Right cardiac atrium (tissue), 5 donors: ENCODE results near the gene DOK7. TPM values are rescaled to one million over a fixed set of nuclear protein-coding genes. Genes with fewer than 3 reads are reported as not detected.
"Not testable (repeated sequence)": the region's sequence is repeated elsewhere in the genome, so short reads cannot be mapped to it uniquely, and the experiment has no call there.

Experiments used
- ATAC-seq, 2 donors: fragments of 200-7000 bp; cut with Tn5 transposase; one replicate each; pipeline versions ENCODE4 v1.8.0 to v1.9.1; 2020; ENCODE audit warnings: moderate library complexity in 2 of 2, mild to moderate bottlenecking in 1 of 2
- DNase-seq, 3 donors: peaks; one replicate each; pipeline ENCODE4 v3.0.0-alpha.2; 2020
- H3K27ac ChIP-seq: one replicate; pipeline ENCODE4 v1.5.1; 2013; ENCODE audit warnings: mild to moderate bottlenecking, low read length, control low read depth, moderate library complexity
- H3K27me3 ChIP-seq: one replicate; pipeline ENCODE4 v1.6.1; 2013; ENCODE audit not compliant: control insufficient read depth, insufficient read depth
- H3K4me1 ChIP-seq: one replicate; pipeline ENCODE4 v1.6.1; 2013; ENCODE audit warnings: low read length; ENCODE audit not compliant: control insufficient read depth, insufficient read depth
- H3K4me3 ChIP-seq: one replicate; pipeline ENCODE4 v1.5.1; 2013; ENCODE audit warnings: low read length, control low read depth
- H3K9me3 ChIP-seq: one replicate; pipeline ENCODE4 v1.6.1; 2013; ENCODE audit warnings: low read length; ENCODE audit not compliant: control insufficient read depth
- WGBS: extraction: QIAGEN DNeasy Blood & Tissue Kit; methylation state at CpG from one replicate; pipeline ENCODE4 v1.1.7; 2013; 5-methylcytosine and 5-hydroxymethylcytosine counted together
- intact Hi-C, 4 donors: fragments of 100-400 bp; cut with DNase I; formaldehyde crosslinking; loops; one replicate each; pipeline versions ENCODE4 v1.11.0 to v1.14.0; 2022 to 2023
- polyA plus RNA-seq: library from polyadenylated mRNA; stranded (reverse); fragments of 200-250 nt; gene quantifications from one replicate; pipeline ENCODE4 v1.2.3, GENCODE V29; 2013
- total RNA-seq, 4 donors: library from RNA; stranded (reverse); fragmentation: NEBNext Ultra II Directional; extraction: Animal tissue kit (Norgen Biotek cat#: 25700); gene quantifications; one replicate each; pipeline ENCODE4 v1.2.1, GENCODE V29; 2021
- donor health status: healthy with polysubstance abuse.
- donor health status: DM: no; HTN: yes; CAD: no.
- donor health status: DM: no; HTN: no; CAD: no.
- donor health status: DM: no; HTN: yes; CAD: no; lungs with severe emphysema.
- donor health status: DM: yes; HTN: yes; CAD: no.

DOK7 gene
- total and polyA plus RNA-seq, 5 donors: 28.9 to 40.0 (median 35.4) TPM

GRCh38 chr4:3501825-3502425 is 38.8 kb downstream of the DOK7 start:
- intact Hi-C loops: no loop called here
- H3K9me3 ChIP-seq: no peaks in the 10 kb centered on the region
- H3K27me3 ChIP-seq: no peaks in the 10 kb centered on the region
- no peaks in the 10 kb centered on the region for H3K4me1 ChIP-seq
- H3K27ac ChIP-seq: no peak overlapping the region
- DNase-seq (peak in 2 of 3 donors; percentile 43 to 49), ATAC-seq (peak in 1 of 2 donors; percentile 1)
- no peak overlapping the region for H3K4me3 ChIP-seq
- 83% methylated on average over 19 of the region's 19 CpGs for WGBS

DNA sequence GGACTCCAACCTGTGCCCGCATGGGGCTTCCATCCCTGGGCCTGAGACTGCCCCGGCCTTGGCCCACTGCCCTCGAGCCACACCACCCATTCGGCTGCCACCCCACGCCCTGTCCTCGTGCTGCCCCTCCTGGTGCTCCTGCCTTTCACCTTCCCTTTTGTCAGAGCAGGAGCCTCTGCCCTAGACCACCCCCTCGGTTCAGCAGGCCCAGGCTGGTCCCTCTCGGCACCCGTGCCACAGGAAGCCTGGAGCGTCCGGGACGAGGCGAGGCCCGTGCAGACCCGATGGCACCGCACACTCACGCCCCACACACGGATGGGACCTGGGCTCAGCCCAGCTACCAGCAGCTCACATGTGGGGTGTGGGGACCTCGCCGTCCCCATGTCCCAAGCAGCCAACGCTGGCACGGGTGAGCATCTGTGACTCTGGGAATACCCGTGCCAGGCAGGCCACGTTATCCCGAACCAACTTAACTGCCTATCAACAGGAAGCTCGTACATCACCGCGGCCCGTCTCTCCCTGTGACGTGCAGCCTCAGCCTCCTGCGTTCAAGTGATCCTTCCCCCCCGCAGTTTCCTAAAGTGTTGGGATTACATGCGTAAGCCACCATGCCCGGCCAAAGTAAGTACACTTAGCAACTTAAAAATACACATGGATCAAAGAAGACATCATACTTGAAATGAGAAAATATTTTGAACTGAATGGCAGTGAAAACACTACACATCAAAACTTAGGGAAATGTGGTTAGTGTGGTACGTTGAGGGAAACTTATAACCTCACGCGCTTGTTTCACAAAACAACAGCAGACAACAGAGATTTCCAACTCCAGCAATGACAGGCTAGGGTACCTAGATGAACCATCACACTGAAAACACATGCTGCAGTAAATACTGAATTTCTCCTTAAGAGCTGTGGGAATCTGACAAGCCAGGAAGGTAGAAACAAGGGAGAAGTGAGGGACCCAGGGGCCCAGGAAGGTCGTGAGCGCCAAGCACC is 40.1 kb downstream of the DOK7 start:
- Histone ChIP-seq H3K27me3 (no peaks in the 10 kb centered on the region), H3K27ac (no peak overlapping the region), H3K9me3 (no peaks in the 10 kb centered on the region), H3K4me3 (no peak overlapping the region), H3K4me1 (no peaks in the 10 kb centered on the region)
- WGBS: 85% methylated on average over 39 of the region's 39 CpGs
- DNase-seq (peak in 2 of 3 donors; percentile 52 to 54), ATAC-seq (peak in 1 of 2 donors; percentile 12)
- intact Hi-C loops: no loop called here

DNA sequence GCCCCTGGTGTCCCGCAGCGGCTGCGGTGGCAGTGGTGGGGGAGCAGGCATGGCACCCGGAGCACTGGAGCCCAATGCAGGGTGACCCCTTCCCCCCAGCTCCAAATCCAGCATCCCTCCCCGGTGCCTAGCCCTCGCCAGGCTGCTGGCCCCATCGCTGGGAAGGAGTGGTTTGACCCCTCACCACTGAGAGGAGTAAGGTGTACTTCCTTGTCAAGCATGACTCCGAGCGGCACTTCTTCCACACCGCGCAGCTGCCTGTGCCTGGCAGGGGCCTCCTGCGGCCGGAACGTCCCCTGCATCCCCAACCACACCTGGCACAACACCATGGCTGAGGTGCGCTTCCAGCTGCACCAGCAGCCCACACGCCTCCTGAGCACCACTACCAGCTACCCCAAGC is 42.1 kb downstream of the DOK7 start:
- Histone ChIP-seq H3K4me3 (no peak overlapping the region), H3K27me3 (no peaks in the 10 kb centered on the region), H3K4me1 (no peaks in the 10 kb centered on the region), H3K9me3 (no peaks in the 10 kb centered on the region), H3K27ac (no peak overlapping the region)
- no peak for ATAC-seq
- intact Hi-C loops: no loop called here
- 91% methylated on average over 16 of the region's 16 CpGs for WGBS
- peak in 2 of 3 donors; percentile 42 to 43 for DNase-seq

DNA sequence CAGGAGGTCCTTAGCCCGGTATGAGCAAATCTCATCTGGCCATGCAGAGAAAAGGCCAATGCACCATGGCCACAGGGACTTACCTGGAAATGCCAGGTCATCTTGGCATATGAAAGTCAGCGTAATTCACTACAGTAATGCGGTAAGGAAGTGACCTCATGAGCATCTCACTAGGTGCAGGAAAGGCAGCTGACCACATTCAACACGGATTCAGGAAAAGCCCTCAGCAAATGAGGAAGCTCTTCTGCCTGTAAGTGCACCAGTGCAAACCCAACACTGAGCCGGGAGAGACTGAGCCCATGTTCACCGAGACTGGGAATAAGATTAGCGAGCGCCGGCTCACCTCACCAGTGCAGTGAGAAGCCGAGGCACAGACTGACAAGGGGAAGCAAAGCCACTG is 45.4 kb downstream of the DOK7 start:
- WGBS: 81% methylated on average over 10 of the region's 10 CpGs
- ATAC-seq (no peak), DNase-seq (peak in 2 of 3 donors; percentile 16 to 17)
- Histone ChIP-seq H3K4me3 (no peak overlapping the region), H3K9me3 (no peaks in the 10 kb centered on the region), H3K4me1 (no peaks in the 10 kb centered on the region), H3K27ac (no peak overlapping the region), H3K27me3 (no peaks in the 10 kb centered on the region)
- intact Hi-C loops: no loop called here

- 94% methylated on average over 16 of the region's 16 CpGs for WGBS
- intact Hi-C loops: no loop called here
- ATAC-seq (no peak), DNase-seq (peak; percentile 4 to 30 (median 23))
- Histone ChIP-seq H3K27me3 (no peaks in the 10 kb centered on the region), H3K4me3 (no peak overlapping the region), H3K4me1 (no peaks in the 10 kb centered on the region), H3K27ac (no peak overlapping the region), H3K9me3 (no peaks in the 10 kb centered on the region)
Measured at GRCh38 chr4:3510481-3510880, 47.4 kb downstream of the DOK7 start.

DNA sequence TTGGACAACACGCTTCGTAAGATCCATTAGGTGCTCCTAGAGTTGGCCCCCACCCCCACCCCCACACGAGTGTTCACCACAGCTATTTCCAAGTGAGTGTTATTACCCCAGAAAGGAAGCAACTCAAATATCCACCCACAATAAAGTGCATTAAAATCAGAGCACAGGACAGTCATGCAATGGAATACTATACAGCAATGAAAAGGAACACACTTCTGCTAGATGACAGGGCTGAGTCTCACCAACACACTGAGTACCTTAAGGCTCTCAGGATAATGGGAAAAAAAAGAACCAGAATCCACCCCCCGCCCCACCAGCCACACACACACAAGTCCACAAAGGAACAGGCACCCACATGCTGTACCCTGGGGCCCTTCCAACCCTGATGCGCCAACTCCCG is 48.1 kb downstream of the DOK7 start:
- WGBS: 98% methylated on average over 6 of the region's 6 CpGs
- no peak overlapping the region for H3K4me3 ChIP-seq
- H3K4me1 ChIP-seq: no peaks in the 10 kb centered on the region
- no peaks in the 10 kb centered on the region for H3K27me3 ChIP-seq
- H3K27ac ChIP-seq: no peak overlapping the region
- intact Hi-C loops: no loop called here
- ATAC-seq: no peak
- no peaks in the 10 kb centered on the region for H3K9me3 ChIP-seq
- DNase-seq: peak in 1 of 3 donors; percentile 2

- WGBS: 99% methylated on average over 20 of the region's 27 CpGs
- ATAC-seq, intact Hi-C loops: not testable (repeated sequence)
Measured at GRCh38 chr4:3511601-3512000, 48.5 kb downstream of the DOK7 start.

DNA sequence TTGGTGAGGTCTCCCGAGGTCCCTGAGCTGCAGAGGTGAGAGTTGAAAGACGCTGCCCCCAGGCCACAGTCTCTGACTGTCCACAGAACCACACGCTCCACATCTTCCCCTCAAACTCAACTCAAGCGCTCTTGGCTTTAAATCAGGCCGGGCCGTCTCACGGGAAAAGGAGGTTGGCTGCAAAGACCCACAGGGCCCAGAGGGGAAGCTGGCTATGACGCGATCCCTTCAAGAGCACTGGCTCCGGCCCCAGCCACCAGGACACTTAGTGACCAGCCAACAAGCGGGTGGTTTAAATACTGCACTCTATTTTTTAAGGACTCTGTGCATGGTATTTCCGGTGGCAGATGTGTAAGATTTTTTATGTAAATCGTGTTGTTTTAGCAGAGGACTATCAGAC is 49.2 kb downstream of the DOK7 start:
- Histone ChIP-seq H3K4me3 (no peak overlapping the region), H3K27me3 (no peaks in the 10 kb centered on the region), H3K9me3 (no peaks in the 10 kb centered on the region), H3K4me1 (no peaks in the 10 kb centered on the region), H3K27ac (no peak overlapping the region)
- WGBS: 85% methylated on average over 13 of the region's 13 CpGs
- intact Hi-C loops: no loop called here
- DNase-seq (peak; percentile 22 to 65 (median 52)), ATAC-seq (peak in 1 of 2 donors; percentile 27)

More at GRCh38 chr4:3511601-3512000, 48.5 kb downstream of the DOK7 start:
- H3K27ac ChIP-seq, H3K4me1 ChIP-seq, H3K27me3 ChIP-seq, H3K9me3 ChIP-seq, H3K4me3 ChIP-seq: not testable (repeated sequence)
- peak; percentile 1 to 37 (median 28) for DNase-seq

DNA sequence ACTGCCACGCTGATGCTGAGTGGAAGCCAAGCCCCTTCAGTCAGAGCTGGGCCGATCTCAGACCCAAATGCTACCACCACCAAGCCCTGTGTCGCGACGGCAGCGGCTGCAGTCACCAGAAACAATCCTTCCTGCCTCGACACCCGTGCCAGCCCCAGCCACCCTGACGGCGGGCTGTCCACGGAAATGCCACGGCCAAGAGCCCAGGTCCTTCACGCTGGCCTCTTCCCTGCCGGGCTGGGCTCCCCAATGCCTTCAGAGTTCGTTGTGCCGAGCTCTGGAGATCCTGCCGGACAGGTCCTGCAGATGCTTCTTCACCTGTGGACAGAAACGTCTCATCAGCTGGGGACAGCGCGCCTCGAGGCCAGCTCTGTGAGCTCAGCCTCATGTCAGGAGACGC is 49.6 kb downstream of the DOK7 start:
- Histone ChIP-seq H3K9me3 (no peaks in the 10 kb centered on the region), H3K27ac (no peak overlapping the region), H3K4me1 (no peaks in the 10 kb centered on the region), H3K27me3 (no peaks in the 10 kb centered on the region), H3K4me3 (no peak overlapping the region)
- DNase-seq (peak; percentile 6 to 56 (median 26)), ATAC-seq (no peak)
- intact Hi-C loops: no loop called here
- WGBS: 92% methylated on average over 22 of the region's 22 CpGs

GRCh38 chr4:3513807-3514206 is 50.7 kb downstream of the DOK7 start:
- ATAC-seq (no peak), DNase-seq (peak in 2 of 3 donors; percentile 12 to 25)
- no peak overlapping the region for H3K27ac ChIP-seq
- H3K4me3 ChIP-seq: no peak overlapping the region
- no peaks in the 10 kb centered on the region for H3K9me3 ChIP-seq
- no peaks in the 10 kb centered on the region for H3K4me1 ChIP-seq
- intact Hi-C loops: no loop called here
- no peaks in the 10 kb centered on the region for H3K27me3 ChIP-seq
- WGBS: 94% methylated on average over 18 of the region's 18 CpGs

GRCh38 chr4:3514221-3514780 is 51.2 kb downstream of the DOK7 start:
- ATAC-seq: peak in 1 of 2 donors; percentile 4
- DNase-seq: peak; percentile 10 to 38 (median 36)
- intact Hi-C loops: no loop called here

More at GRCh38 chr4:3514221-3514780, 51.2 kb downstream of the DOK7 start:
- H3K9me3 ChIP-seq: no peaks in the 10 kb centered on the region
- H3K4me3 ChIP-seq: no peak overlapping the region
- H3K27ac ChIP-seq: no peak overlapping the region
- H3K4me1 ChIP-seq: no peaks in the 10 kb centered on the region
- no peaks in the 10 kb centered on the region for H3K27me3 ChIP-seq
- WGBS: 89% methylated on average over 17 of the region's 17 CpGs
